Fibroblast of lung (primary cell): Measurements from ENCODE around the gene VPS26C.

Source experiments
- CTCF ChIP-seq, 2 donors: IDR thresholded peaks in 1 of 2; conservative IDR thresholded peaks in 1 of 2; 1 replicate in 1 of 2; 2 replicates in 1 of 2; pipeline ENCODE4 v1.5.1; 2011 to 2012; ENCODE audit warnings: low read length in 2 of 2, control low read depth in 1 of 2, inconsistent platforms in 1 of 2, low read depth in 1 of 2, mild to moderate bottlenecking in 1 of 2
- EZH2 ChIP-seq: IDR thresholded peaks from 2 replicates; pipeline ENCODE4 v1.5.1; 2012; ENCODE audit warnings: low read length, control low read depth, mild to moderate bottlenecking; ENCODE audit errors: missing control alignments

- TF ChIP-seq CTCF (conservative IDR thresholded peaks at IDR 0.05 in 1 of 2, IDR thresholded peaks at IDR 0.05 in 1 of 2; ENCODE audit: low read depth in 1 of 2, low read length in 2 of 2) (no peak), EZH2 (no peak)
Observed at GRCh38 chr21:37193676-37194075, 73.5 kb downstream of the VPS26C start.
